ENCODE data around the gene KLHL29. TPM values are rescaled to one million over a fixed set of nuclear protein-coding genes. Genes with fewer than 3 reads are reported as not detected.

The KLHL29 gene
- total and polyA plus RNA-seq, 10 of the 15 experiments (the other 5 are each of a cell fraction or from before 2014, with no cell fraction given) = 1.4 to 19.5 (median 6.1) TPM

- TF ChIP-seq PBX3 (IDR thresholded peaks at IDR 0.05; ENCODE audit: insufficient replicate concordance, low read depth, low read length) (no peak), CHD1 (IDR thresholded peaks at IDR 0.05; ENCODE audit: low read depth, low read length) (no peak), CREM (IDR thresholded peaks at IDR 0.05; ENCODE audit: low read depth) (peak; percentile 38; the same call in 1 of the 2 replicates)
These were observed 33.4 kb upstream of the KLHL29 start (continued) for GRCh38 chr2:23351388-23352141.

- H3K27me3 ChIP-seq (replicated peaks in 1 of 2; ENCODE audit: control insufficient read depth in 2 of 2, insufficient read depth in 2 of 2, low read length in 1 of 2) = no peaks in the 10 kb centered on the region
- H3K27ac ChIP-seq (ENCODE audit: control insufficient read depth, insufficient read depth) = no peak overlapping the region
- peak; percentile 73 for FAIRE-seq
- ChIA-PET RAD21 (ENCODE audit: unreplicated experiment) (no interaction called here), SMC1A (ENCODE audit: uncharacterized antibody, unreplicated experiment) (no interaction called here), POLR2A (interaction anchor here (0.5 kb wide), 1 partner anchor 101 kb away, joined by 4 read pairs; no protein-coding TSS in a partner anchor), CTCF (interaction anchor here (0.9 to 1.6 kb wide), 4 partner anchors 10 to 106 kb away, joined by 3 to 6 read pairs (median 4); no protein-coding TSS in a partner anchor)
- in situ Hi-C loops (cut with MboI) (no loop called here), intact Hi-C loops (cut with micrococcal nuclease; ENCODE audit: unreplicated experiment) (no loop called here)
- no peaks in the 10 kb centered on the region for H4K20me1 ChIP-seq (ENCODE audit: control insufficient read depth, insufficient read depth)
- no peaks in the 10 kb centered on the region for H3K79me2 ChIP-seq (ENCODE audit: control insufficient read depth, insufficient read depth, low read length)
- DNase-seq (ENCODE audit: low read depth, low spot score) = no peak
- TF ChIP-seq POU2F2 (IDR thresholded peaks at IDR 0.05; ENCODE audit: borderline replicate concordance, low read depth, low read length) (peak; percentile 82; the same call in 2 of the 3 replicates), ZNF687 (IDR thresholded peaks at IDR 0.05) (no peak)
- no peak overlapping the region for H3K4me3 ChIP-seq
- ATAC-seq = peak; percentile 36; the same call in 2 of the 3 replicates
- H2AFZ ChIP-seq (ENCODE audit: control insufficient read depth, low read depth, low read length) = no peak overlapping the region
- H3K4me1 ChIP-seq (ENCODE audit: control insufficient read depth, insufficient read depth, low read length) = peaks cover 11% of the 10 kb centered on the region
- no peak overlapping the region for H3K4me2 ChIP-seq (ENCODE audit: control insufficient read depth, insufficient read depth)
- H3K9me3 ChIP-seq (replicated peaks; ENCODE audit: control insufficient read depth, insufficient read depth, low read length) = no peaks in the 10 kb centered on the region
- H3K36me3 ChIP-seq (ENCODE audit: control insufficient read depth in 2 of 2, insufficient read depth in 2 of 2, low read length in 1 of 2) = no peaks in the 10 kb centered on the region
- no peak overlapping the region for H3K9ac ChIP-seq (ENCODE audit: control insufficient read depth, insufficient read depth, low read length)
- 0% methylated on average over 6 of the region's 6 CpGs for WGBS (ENCODE audit: insufficient coverage, insufficient replicate concordance, low lambda C conversion rate, missing lambda C conversion rate)
- no TSS peak for BruUV-seq (replicated peaks)
These were observed 30.4 kb upstream of the KLHL29 start for GRCh38 chr2:23354554-23354953.
